ENCODE data around the gene FAM156B.

GRCh38 chrX:52923781-52924241, 26.7 kb downstream of the FAM156B start:
- TF ChIP-seq EP300 (IDR thresholded peaks at IDR 0.05) (no peak), CTCF (IDR thresholded peaks at IDR 0.05) (no peak)
